Endothelial cell of umbilical vein (primary cell): ENCODE data around the gene DDHD1. TPM values are rescaled to one million over a fixed set of nuclear protein-coding genes. Genes with fewer than 3 reads are reported as not detected.

Experiments
- BruUV-seq: library from RNA; stranded (reverse); fragments of 400-500 nt; replicated peaks from 2 replicates; lab custom pipeline; 2021; lab: Mats Ljungman, UMichigan
- CTCF ChIA-PET: fragments of 300-600, 350-600 bp; sonication (Branson Sonifier 250); formaldehyde crosslinking; loops from one replicate; lab custom pipeline; 2021; ENCODE audit warnings: antibody characterized with exemption, inconsistent platforms; lab: Charles Lee
- POLR2A ChIA-PET: fragments of 300-600, 350-600 bp; sonication (Branson Sonifier 250); formaldehyde crosslinking; loops from one replicate; lab custom pipeline; 2021; ENCODE audit warnings: antibody characterized with exemption, inconsistent platforms; lab: Charles Lee
- DNase-seq: peaks from one replicate; pipeline ENCODE4 v3.0.0-alpha.2; 2011; ENCODE audit warnings: low read depth, low spot score
- FAIRE-seq: peaks from 2 replicates; lab custom pipeline; 2011; peaks lifted over from hg19 to GRCh38; lab: Jason Lieb, UNC
- H2AFZ ChIP-seq: 2 replicates; pipeline ENCODE4 v1.6.0; 2012; ENCODE audit warnings: low read depth, low read length, control low read depth, inconsistent platforms
- H3K27ac ChIP-seq: 2 replicates; pipeline ENCODE4 v1.5.1; 2011; ENCODE audit warnings: low read depth, mild to moderate bottlenecking, control low read depth, low read length, moderate library complexity; ENCODE audit not compliant: insufficient read depth
- H3K27me3 ChIP-seq, 2 experiments: 2 replicates each; pipeline versions ENCODE4 v1.6.0 to v1.6.1; 2011; ENCODE audit warnings: low read length in 2 of 2, mixed read lengths in 1 of 2; ENCODE audit not compliant: control insufficient read depth in 2 of 2, insufficient read depth in 2 of 2
- H3K36me3 ChIP-seq, 2 experiments: 2 replicates in 1 of 2; 3 replicates in 1 of 2; pipeline ENCODE4 v1.5.1; 2011; ENCODE audit warnings: low read length in 2 of 2, mild to moderate bottlenecking in 1 of 2, moderate library complexity in 1 of 2; ENCODE audit not compliant: control insufficient read depth in 2 of 2, insufficient read depth in 2 of 2; ENCODE audit errors: extremely low read depth in 1 of 2
- H3K4me1 ChIP-seq: 3 replicates; pipeline ENCODE4 v1.5.1; 2011; ENCODE audit warnings: mild to moderate bottlenecking, low read length; ENCODE audit not compliant: control insufficient read depth, insufficient read depth; ENCODE audit errors: extremely low read depth
- H3K4me2 ChIP-seq: 2 replicates; pipeline ENCODE4 v1.6.1; 2011; ENCODE audit warnings: low read length, control low read depth, mixed read lengths; ENCODE audit not compliant: insufficient read depth
- H3K4me3 ChIP-seq, 3 experiments: fragments of 200-600 bp in 1 of 3; sonication (generic), shearing (Covaris generic) in 1 of 3; replicated peaks in 1 of 3; 2 replicates each; pipeline ENCODE4 v1.5.1; 2011 to 2016; ENCODE audit warnings: control low read depth in 3 of 3, low read length in 3 of 3, mild to moderate bottlenecking in 2 of 3, inconsistent platforms in 1 of 3, low read depth in 1 of 3, moderate library complexity in 1 of 3; ENCODE audit not compliant: insufficient read depth in 1 of 3
- H3K79me2 ChIP-seq: 2 replicates; pipeline ENCODE4 v1.6.0; 2012; ENCODE audit warnings: low read length, inconsistent platforms; ENCODE audit not compliant: control insufficient read depth, insufficient read depth
- H3K9ac ChIP-seq: replicated peaks from 2 replicates; pipeline ENCODE3; 2011; ENCODE audit warnings: low read length, control low read depth; ENCODE audit not compliant: insufficient read depth; ENCODE audit errors: extremely low read depth
- H3K9me1 ChIP-seq: replicated peaks from 3 replicates; pipeline ENCODE4 v1.6.0; 2011; ENCODE audit warnings: mild to moderate bottlenecking, low read length; ENCODE audit not compliant: control insufficient read depth, insufficient read depth; ENCODE audit errors: extremely low read depth
- H3K9me3 ChIP-seq: replicated peaks from 2 replicates; pipeline ENCODE4 v1.5.1; 2012; ENCODE audit warnings: low read length, inconsistent platforms; ENCODE audit not compliant: control insufficient read depth, insufficient read depth
- H4K20me1 ChIP-seq: replicated peaks from 2 replicates; pipeline ENCODE3; 2011; ENCODE audit warnings: mild to moderate bottlenecking, low read length; ENCODE audit not compliant: control insufficient read depth, insufficient read depth; ENCODE audit errors: extremely low read depth
- CTCF ChIP-seq, 2 donors: IDR thresholded peaks; 1 replicate in 1 of 2; 2 replicates in 1 of 2; pipeline ENCODE4 v1.5.1; 2011; ENCODE audit warnings: low read length in 2 of 2, mild to moderate bottlenecking in 2 of 2, moderate library complexity in 2 of 2, control low read depth in 1 of 2, inconsistent platforms in 1 of 2, low read depth in 1 of 2; ENCODE audit not compliant: insufficient read depth in 1 of 2; ENCODE audit errors: extremely low read depth in 1 of 2
- EZH2 ChIP-seq: IDR thresholded peaks from 2 replicates; pipeline ENCODE4 v1.6.1; 2012; ENCODE audit warnings: borderline replicate concordance, low read depth, mild to moderate bottlenecking, moderate library complexity, low read length, inconsistent platforms; ENCODE audit not compliant: severe bottlenecking
- FOS ChIP-seq: IDR thresholded peaks from 2 replicates; pipeline ENCODE4 v1.6.1; 2011; ENCODE audit warnings: mild to moderate bottlenecking, low read length, moderate library complexity, borderline replicate concordance; ENCODE audit not compliant: insufficient read depth
- GATA2 ChIP-seq: IDR thresholded peaks from 2 replicates; pipeline ENCODE4 v1.7.0; 2011; ENCODE audit warnings: low read depth, mild to moderate bottlenecking, moderate library complexity, mixed read lengths, low read length; ENCODE audit not compliant: insufficient read length, insufficient read depth
- JUN ChIP-seq: IDR thresholded peaks from 2 replicates; pipeline ENCODE4 v1.6.1; 2011; ENCODE audit warnings: borderline replicate concordance, low read depth; ENCODE audit not compliant: insufficient read length, insufficient read depth
- MAX ChIP-seq: IDR thresholded peaks from 2 replicates; pipeline ENCODE4 v1.6.1; 2011; ENCODE audit not compliant: insufficient read depth, insufficient read length
- MYC ChIP-seq: IDR thresholded peaks from one replicate; pipeline ENCODE4 v1.6.1; 2011; ENCODE audit warnings: mild to moderate bottlenecking, low read depth, low read length
- POLR2A ChIP-seq: IDR thresholded peaks from 2 replicates; pipeline ENCODE4 v1.6.1; 2012; ENCODE audit warnings: low read depth, mild to moderate bottlenecking, control low read depth, low read length
- POLR2AphosphoS5 ChIP-seq: IDR thresholded peaks from 2 replicates; pipeline ENCODE4 v1.6.1; 2012; ENCODE audit warnings: low read depth, mild to moderate bottlenecking, control low read depth, low read length, moderate library complexity; ENCODE audit not compliant: insufficient read depth
- dilution Hi-C: fragments of 300-500 bp; cut with MboI; formaldehyde crosslinking; loops from one replicate; pipeline ENCODE4 v1.15.0; 2019; ENCODE audit warnings: low sequenced_read_pairs; ENCODE audit not compliant: extremely low pct_ligation_motif_present
- intact Hi-C: fragments of 100-400 bp; cut with micrococcal nuclease; formaldehyde crosslinking; loops from one replicate; pipeline ENCODE4 v1.10.0; 2022
- polyA plus RNA-seq, 4 experiments: library from polyadenylated mRNA; depleted of rRNA in 3 of 4; stranded (reverse) in 3 of 4; unstranded in 1 of 4; fragments of >200 nt; gene quantifications; 2 replicates each; pipeline versions ENCODE4 v1.2.1 to v1.2.3, GENCODE V29; 2011 to 2012; ENCODE audit warnings: missing spikeins in 1 of 4
- total RNA-seq: library from RNA; stranded (reverse); gene quantifications from 2 replicates; pipeline ENCODE4 v1.2.3, GENCODE V29; 2021

Gene DDHD1
- total and polyA plus RNA-seq, 2 donors (not counting 3 experiments of a cell fraction or from before 2014, with no cell fraction given) = 2.7 to 12.4 TPM

GRCh38 chr14:53148671-53149070 lies 4.5 kb downstream of the DDHD1 start:
- Histone ChIP-seq H3K36me3 (no peaks in the 10 kb centered on the region), H3K4me3 (no peak overlapping the region), H3K4me1 (peaks cover 8% of the 10 kb centered on the region), H3K79me2 (peaks cover 27% of the 10 kb centered on the region), H3K27me3 (no peaks in the 10 kb centered on the region), H3K4me2 (no peak overlapping the region), H3K27ac (no peak overlapping the region), H2AFZ (no peak overlapping the region), H3K9me3 (no peaks in the 10 kb centered on the region), H3K9ac (no peak overlapping the region), H3K9me1 (no peaks in the 10 kb centered on the region), H4K20me1 (no peaks in the 10 kb centered on the region)
- ChIA-PET POLR2A (no interaction called here), CTCF (no interaction called here)
- FAIRE-seq (no peak), DNase-seq (no peak)
- TF ChIP-seq EZH2 (no peak), MYC (no peak), JUN (no peak), MAX (no peak), POLR2A (no peak), FOS (no peak), POLR2AphosphoS5 (no peak), GATA2 (no peak), CTCF (IDR thresholded peaks at IDR 0.05; ENCODE audit: extremely low read depth in 1 of 2, insufficient read depth in 1 of 2, low read depth in 1 of 2, low read length in 2 of 2) (no peak)
- no TSS peak for BruUV-seq
- dilution Hi-C loops = no loop called here
- intact Hi-C loops = no loop called here
